Measurements from ENCODE around the gene ZNF774. TPM values are rescaled to one million over a fixed set of nuclear protein-coding genes. Genes with fewer than 3 reads are reported as not detected.

The ZNF774 gene
- total RNA-seq, 1 donor from 2014 or later: 3.3 TPM

GRCh38 chr15:90401495-90401894 is 49.4 kb downstream of the ZNF774 start:
- DNase-seq (ENCODE audit: low read depth) (no peak), FAIRE-seq (no peak)
- TF ChIP-seq EZH2 (IDR thresholded peaks at IDR 0.05; ENCODE audit: insufficient read depth, low read length) (no peak), CTCF (IDR thresholded peaks at IDR 0.05; ENCODE audit: insufficient read depth, low read depth, low read length) (no peak)
- no peak overlapping the region for H2AFZ ChIP-seq (ENCODE audit: low read depth, low read length)
- Mint-ChIP-seq H3K4me3 (ENCODE audit: unreplicated experiment) (peak overlapping the region; percentile 81), H3K4me1 (ENCODE audit: low read depth, unreplicated experiment) (peaks cover 52% of the 10 kb centered on the region), H3K27me3 (ENCODE audit: low read depth, unreplicated experiment) (no peaks in the 10 kb centered on the region), H3K9me3 (ENCODE audit: unreplicated experiment) (no peaks in the 10 kb centered on the region), H3K36me3 (ENCODE audit: low read depth, unreplicated experiment) (peaks cover 5% of the 10 kb centered on the region), H3K27ac (ENCODE audit: unreplicated experiment) (peak overlapping the region; percentile 100)
- H3K27me3 ChIP-seq (ENCODE audit: insufficient read depth, low read length): no peaks in the 10 kb centered on the region
- peaks cover 50% of the 10 kb centered on the region for H3K4me1 ChIP-seq (ENCODE audit: insufficient read depth, low read length)
- peak overlapping the region; percentile 91 for H3K27ac ChIP-seq (ENCODE audit: low read depth, low read length)
- H3K4me2 ChIP-seq (ENCODE audit: low read length): peak overlapping the region; percentile 77
- peaks cover 96% of the 10 kb centered on the region for H3K79me2 ChIP-seq (ENCODE audit: insufficient read depth, low read length)
- H3K4me3 ChIP-seq (ENCODE audit: insufficient read depth, low read depth, low read length): peak overlapping the region; percentile 24
- peaks cover 3% of the 10 kb centered on the region for H3K36me3 ChIP-seq (ENCODE audit: insufficient read depth, low read length)
- no peaks in the 10 kb centered on the region for H3K9me3 ChIP-seq (ENCODE audit: insufficient read depth, low read depth, low read length)
- peaks cover 40% of the 10 kb centered on the region for H4K20me1 ChIP-seq (ENCODE audit: insufficient read depth, low read length)
- H3K9ac ChIP-seq (ENCODE audit: low read length): peak overlapping the region; percentile 68

- Mint-ChIP-seq H3K9me3 (ENCODE audit: unreplicated experiment) (no peaks in the 10 kb centered on the region), H3K27me3 (ENCODE audit: low read depth, unreplicated experiment) (no peaks in the 10 kb centered on the region), H3K36me3 (ENCODE audit: low read depth, unreplicated experiment) (peaks cover 4% of the 10 kb centered on the region), H3K27ac (ENCODE audit: unreplicated experiment) (peak overlapping the region; percentile 100), H3K4me3 (ENCODE audit: unreplicated experiment) (peak overlapping the region; percentile 81), H3K4me1 (ENCODE audit: low read depth, unreplicated experiment) (peaks cover 57% of the 10 kb centered on the region)
- TF ChIP-seq EZH2 (IDR thresholded peaks at IDR 0.05; ENCODE audit: insufficient read depth, low read length): no peak
- no peak for TF ChIP-seq CTCF (IDR thresholded peaks at IDR 0.05; ENCODE audit: insufficient read depth, low read depth, low read length)
- DNase-seq (ENCODE audit: low read depth): peak; percentile 86
- no peaks in the 10 kb centered on the region for H3K27me3 ChIP-seq (ENCODE audit: insufficient read depth, low read length)
- no peak overlapping the region for H2AFZ ChIP-seq (ENCODE audit: low read depth, low read length)
- peaks cover 45% of the 10 kb centered on the region for H4K20me1 ChIP-seq (ENCODE audit: insufficient read depth, low read length)
- peak overlapping the region; percentile 21 for H3K4me3 ChIP-seq (ENCODE audit: insufficient read depth, low read depth, low read length)
- peaks cover 96% of the 10 kb centered on the region for H3K79me2 ChIP-seq (ENCODE audit: insufficient read depth, low read length)
- peak overlapping the region; percentile 91 for H3K27ac ChIP-seq (ENCODE audit: low read depth, low read length)
- peak overlapping the region; percentile 68 for H3K9ac ChIP-seq (ENCODE audit: low read length)
- H3K4me2 ChIP-seq (ENCODE audit: low read length): peak overlapping the region; percentile 77
- H3K36me3 ChIP-seq (ENCODE audit: insufficient read depth, low read length): peaks cover 3% of the 10 kb centered on the region
- H3K9me3 ChIP-seq (ENCODE audit: insufficient read depth, low read depth, low read length): no peaks in the 10 kb centered on the region
- peaks cover 53% of the 10 kb centered on the region for H3K4me1 ChIP-seq (ENCODE audit: insufficient read depth, low read length)
- peak; percentile 23 for FAIRE-seq
These were observed 50.1 kb downstream of the ZNF774 start for GRCh38 chr15:90402223-90402622.

GRCh38 chr15:90402767-90403166 is 50.7 kb downstream of the ZNF774 start:
- H3K4me3 Mint-ChIP-seq (ENCODE audit: unreplicated experiment): peak overlapping the region; percentile 35
- peak overlapping the region; percentile 100 for H3K27ac Mint-ChIP-seq (ENCODE audit: unreplicated experiment)
- peaks cover 47% of the 10 kb centered on the region for H4K20me1 ChIP-seq (ENCODE audit: insufficient read depth, low read length)
- no peaks in the 10 kb centered on the region for H3K27me3 Mint-ChIP-seq (ENCODE audit: low read depth, unreplicated experiment)
- no peak for DNase-seq (ENCODE audit: low read depth)
- H3K27me3 ChIP-seq (ENCODE audit: insufficient read depth, low read length): no peaks in the 10 kb centered on the region
- H3K36me3 Mint-ChIP-seq (ENCODE audit: low read depth, unreplicated experiment): peaks cover 3% of the 10 kb centered on the region
- peaks cover 60% of the 10 kb centered on the region for H3K4me1 Mint-ChIP-seq (ENCODE audit: low read depth, unreplicated experiment)
- H2AFZ ChIP-seq (ENCODE audit: low read depth, low read length): no peak overlapping the region
- H3K9ac ChIP-seq (ENCODE audit: low read length): peak overlapping the region; percentile 68
- TF ChIP-seq EZH2 (IDR thresholded peaks at IDR 0.05; ENCODE audit: insufficient read depth, low read length) (no peak), CTCF (IDR thresholded peaks at IDR 0.05; ENCODE audit: insufficient read depth, low read depth, low read length) (no peak)
- peak overlapping the region; percentile 91 for H3K27ac ChIP-seq (ENCODE audit: low read depth, low read length)
- H3K4me3 ChIP-seq (ENCODE audit: insufficient read depth, low read depth, low read length): no peak overlapping the region
- peaks cover 3% of the 10 kb centered on the region for H3K36me3 ChIP-seq (ENCODE audit: insufficient read depth, low read length)
- H3K9me3 Mint-ChIP-seq (ENCODE audit: unreplicated experiment): no peaks in the 10 kb centered on the region
- peak overlapping the region; percentile 77 for H3K4me2 ChIP-seq (ENCODE audit: low read length)
- H3K9me3 ChIP-seq (ENCODE audit: insufficient read depth, low read depth, low read length): no peaks in the 10 kb centered on the region
- peaks cover 97% of the 10 kb centered on the region for H3K79me2 ChIP-seq (ENCODE audit: insufficient read depth, low read length)
- FAIRE-seq: no peak
- H3K4me1 ChIP-seq (ENCODE audit: insufficient read depth, low read length): peaks cover 53% of the 10 kb centered on the region

Measured in astrocyte (in vitro differentiated cells and primary cell).